ENCODE results near the gene MSLN.
"Not testable (repeated sequence)": the region's sequence is repeated elsewhere in the genome, so short reads cannot be mapped to it uniquely, and the experiment has no call there.

Gene MSLN

GRCh38 chr16:760545-761343, at the start of gene MSLN:
TSS of gene MSLN (plus strand) at chr16:760734. CDS start at chr16:762681, 1,947 bp downstream.
- in situ Hi-C loops (cut with HindIII; ENCODE audit: low sequenced_read_pairs), result no loop called here
- DNase-seq (ENCODE audit: low read depth), result no peak
- H3K4me3 ChIP-seq (ENCODE audit: low read depth, low read length), result no peak within 1 kb of the TSS
- TF ChIP-seq CTCF (IDR thresholded peaks at IDR 0.05; ENCODE audit: low read depth, low read length, missing control alignments), result no peak

GRCh38 chr16:711084-711483, 49.5 kb upstream of the MSLN start:
- DNase-seq (ENCODE audit: low read depth), result no peak
- TF ChIP-seq CTCF (IDR thresholded peaks at IDR 0.05; ENCODE audit: low read depth, low read length, missing control alignments), result no peak
- H3K4me3 ChIP-seq (ENCODE audit: low read depth, low read length), result no peak overlapping the region
- in situ Hi-C loops (cut with HindIII; ENCODE audit: low sequenced_read_pairs), result loop anchor here (10.0 kb wide), 1 partner anchor 264 kb away; the partner anchor contains the start of gene LMF1

- TF ChIP-seq CTCF (IDR thresholded peaks at IDR 0.05; ENCODE audit: low read depth, low read length, missing control alignments), result peak; percentile 86
- H3K4me3 ChIP-seq (ENCODE audit: low read depth, low read length), result no peak overlapping the region
- in situ Hi-C loops (cut with HindIII; ENCODE audit: low sequenced_read_pairs), result loop anchor here (10.0 kb wide), 1 partner anchor 263 kb away; the partner anchor contains the start of gene LMF1
- DNase-seq (ENCODE audit: low read depth), result no peak
These were observed 48.8 kb upstream of the MSLN start for GRCh38 chr16:711548-712320.

- peak; percentile 75 for DNase-seq (ENCODE audit: low read depth)
- in situ Hi-C loops (cut with HindIII; ENCODE audit: low sequenced_read_pairs), result loop anchor here (10.0 kb wide), 1 partner anchor 262 kb away; the partner anchor contains the start of gene LMF1
- TF ChIP-seq CTCF (IDR thresholded peaks at IDR 0.05; ENCODE audit: low read depth, low read length, missing control alignments), result peak; percentile 42
- not testable (repeated sequence) for H3K4me3 ChIP-seq (ENCODE audit: low read depth, low read length)
These were observed 47.7 kb upstream of the MSLN start for GRCh38 chr16:712740-713250.

- TF ChIP-seq CTCF (IDR thresholded peaks at IDR 0.05; ENCODE audit: low read depth, low read length, missing control alignments), result no peak
- in situ Hi-C loops (cut with HindIII; ENCODE audit: low sequenced_read_pairs), result loop anchor here (10.0 kb wide), 1 partner anchor 261 kb away; the partner anchor contains the start of gene LMF1
- H3K4me3 ChIP-seq (ENCODE audit: low read depth, low read length), result peak overlapping the region; percentile 19
- no peak for DNase-seq (ENCODE audit: low read depth)
These were observed 46.5 kb upstream of the MSLN start for GRCh38 chr16:714079-714478.

All from astrocyte of the cerebellum (primary cell).